ENCODE measurements around the gene ZBTB20.

The ZBTB20 gene

DNA sequence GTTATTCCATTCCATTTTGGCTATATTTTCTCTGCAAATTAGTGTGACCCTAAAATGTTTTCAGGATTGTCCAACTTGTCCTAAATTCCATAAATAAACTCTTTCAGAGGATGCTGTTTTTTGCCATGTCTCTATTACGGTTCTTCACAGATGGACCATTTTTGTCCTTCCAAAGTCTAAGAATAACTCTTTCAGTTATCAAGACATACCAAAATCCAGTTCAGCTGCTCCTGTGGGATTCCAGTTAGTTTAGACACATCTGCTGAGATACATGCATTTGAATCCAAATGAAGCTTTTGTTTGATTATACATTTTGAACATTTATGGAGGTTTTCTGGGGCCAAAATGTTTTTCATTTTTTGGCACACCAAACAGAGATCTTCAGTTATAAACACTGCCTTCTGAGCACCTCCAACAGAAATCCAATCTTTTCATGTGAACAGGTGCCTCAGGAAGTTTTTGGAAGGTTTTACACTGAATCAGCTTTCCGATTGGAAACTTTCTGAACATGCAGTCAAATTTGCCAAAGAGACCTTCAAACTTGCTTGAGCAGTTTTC is 772.6 kb downstream of the ZBTB20 start:
- H3K4me2 ChIP-seq (ENCODE audit: low read depth, low read length, poor library complexity, severe bottlenecking): no peak overlapping the region
- no peaks in the 10 kb centered on the region for H3K9me2 ChIP-seq (replicated peaks; ENCODE audit: insufficient read depth, low read length)
- no peak overlapping the region for H3K9ac ChIP-seq (ENCODE audit: low read length)
- H2AFZ ChIP-seq (ENCODE audit: low read depth, low read length, severe bottlenecking): no peak overlapping the region
- H4K20me1 ChIP-seq (ENCODE audit: low read depth, low read length): no peaks in the 10 kb centered on the region
- no peaks in the 10 kb centered on the region for H3K9me3 ChIP-seq (ENCODE audit: insufficient read depth, low read length)
- TF ChIP-seq, protein P1, sequence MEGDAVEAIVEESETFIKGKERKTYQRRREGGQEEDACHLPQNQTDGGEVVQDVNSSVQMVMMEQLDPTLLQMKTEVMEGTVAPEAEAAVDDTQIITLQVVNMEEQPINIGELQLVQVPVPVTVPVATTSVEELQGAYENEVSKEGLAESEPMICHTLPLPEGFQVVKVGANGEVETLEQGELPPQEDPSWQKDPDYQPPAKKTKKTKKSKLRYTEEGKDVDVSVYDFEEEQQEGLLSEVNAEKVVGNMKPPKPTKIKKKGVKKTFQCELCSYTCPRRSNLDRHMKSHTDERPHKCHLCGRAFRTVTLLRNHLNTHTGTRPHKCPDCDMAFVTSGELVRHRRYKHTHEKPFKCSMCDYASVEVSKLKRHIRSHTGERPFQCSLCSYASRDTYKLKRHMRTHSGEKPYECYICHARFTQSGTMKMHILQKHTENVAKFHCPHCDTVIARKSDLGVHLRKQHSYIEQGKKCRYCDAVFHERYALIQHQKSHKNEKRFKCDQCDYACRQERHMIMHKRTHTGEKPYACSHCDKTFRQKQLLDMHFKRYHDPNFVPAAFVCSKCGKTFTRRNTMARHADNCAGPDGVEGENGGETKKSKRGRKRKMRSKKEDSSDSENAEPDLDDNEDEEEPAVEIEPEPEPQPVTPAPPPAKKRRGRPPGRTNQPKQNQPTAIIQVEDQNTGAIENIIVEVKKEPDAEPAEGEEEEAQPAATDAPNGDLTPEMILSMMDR (IDR thresholded peaks at IDR 0.05; ENCODE audit: insufficient read depth, low read length, poor library complexity, severe bottlenecking): no peak
- TF ChIP-seq EZH2phosphoT487 (conservative IDR thresholded peaks at IDR 0.05; ENCODE audit: low read length): no peak
- H3K27me3 ChIP-seq (ENCODE audit: low read length): no peaks in the 10 kb centered on the region
- H3K79me2 ChIP-seq (ENCODE audit: insufficient read depth, low read length): no peaks in the 10 kb centered on the region
- H3K36me3 ChIP-seq (ENCODE audit: low read length): no peaks in the 10 kb centered on the region
- H3K27ac ChIP-seq (ENCODE audit: low read depth, low read length): no peak overlapping the region
- no peak overlapping the region for H3K4me3 ChIP-seq (ENCODE audit: insufficient read depth, low read length, poor library complexity, severe bottlenecking)
- H3F3A ChIP-seq (ENCODE audit: insufficient read depth): no peaks in the 10 kb centered on the region

DNA sequence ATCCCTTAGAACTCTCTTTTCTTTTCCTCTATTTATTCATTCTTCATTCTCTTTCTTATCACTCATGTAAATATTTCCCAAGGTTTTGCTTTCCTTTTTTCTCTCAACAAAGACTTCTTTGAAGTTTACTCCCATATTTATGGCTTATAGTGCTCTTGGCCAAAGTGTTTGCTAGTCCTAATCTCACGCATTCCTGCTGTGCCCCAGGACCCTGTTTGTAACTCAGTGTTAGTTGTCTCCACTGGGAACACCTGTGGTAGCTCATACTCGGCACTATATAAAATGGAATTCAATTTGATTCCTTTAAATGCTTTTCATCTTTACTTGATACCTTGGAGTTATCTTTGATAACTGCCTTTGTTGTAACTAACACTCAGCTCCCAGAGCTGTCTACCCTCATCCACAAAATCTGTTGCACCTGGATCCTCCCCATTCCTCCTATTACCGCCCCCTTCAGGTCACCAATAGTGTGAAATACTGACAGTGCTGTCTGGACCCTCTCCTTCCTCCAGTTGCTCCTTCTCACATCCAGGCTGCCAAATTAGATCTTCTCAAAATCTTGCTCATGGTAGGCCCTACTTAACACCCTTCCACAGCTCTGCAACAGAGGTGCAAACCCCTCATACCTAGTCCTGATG is 776.4 kb downstream of the ZBTB20 start:
- no peak overlapping the region for H3K9ac ChIP-seq (ENCODE audit: low read length)
- no peaks in the 10 kb centered on the region for H3K79me2 ChIP-seq (ENCODE audit: insufficient read depth, low read length)
- H3K9me2 ChIP-seq (replicated peaks; ENCODE audit: insufficient read depth, low read length): no peaks in the 10 kb centered on the region
- no peaks in the 10 kb centered on the region for H3K36me3 ChIP-seq (ENCODE audit: low read length)
- no peaks in the 10 kb centered on the region for H3F3A ChIP-seq (ENCODE audit: insufficient read depth)
- no peak overlapping the region for H3K4me2 ChIP-seq (ENCODE audit: low read depth, low read length, poor library complexity, severe bottlenecking)
- no peaks in the 10 kb centered on the region for H4K20me1 ChIP-seq (ENCODE audit: low read depth, low read length)
- no peaks in the 10 kb centered on the region for H3K9me3 ChIP-seq (ENCODE audit: insufficient read depth, low read length)
- no peak overlapping the region for H3K4me3 ChIP-seq (ENCODE audit: insufficient read depth, low read length, poor library complexity, severe bottlenecking)
- H3K27me3 ChIP-seq (ENCODE audit: low read length): no peaks in the 10 kb centered on the region
- TF ChIP-seq, protein P1 (IDR thresholded peaks at IDR 0.05; ENCODE audit: insufficient read depth, low read length, poor library complexity, severe bottlenecking): peak; percentile 15
- no peak for TF ChIP-seq EZH2phosphoT487 (conservative IDR thresholded peaks at IDR 0.05; ENCODE audit: low read length)
- no peak overlapping the region for H3K27ac ChIP-seq (ENCODE audit: low read depth, low read length)
- no peak overlapping the region for H2AFZ ChIP-seq (ENCODE audit: low read depth, low read length, severe bottlenecking)

DNA sequence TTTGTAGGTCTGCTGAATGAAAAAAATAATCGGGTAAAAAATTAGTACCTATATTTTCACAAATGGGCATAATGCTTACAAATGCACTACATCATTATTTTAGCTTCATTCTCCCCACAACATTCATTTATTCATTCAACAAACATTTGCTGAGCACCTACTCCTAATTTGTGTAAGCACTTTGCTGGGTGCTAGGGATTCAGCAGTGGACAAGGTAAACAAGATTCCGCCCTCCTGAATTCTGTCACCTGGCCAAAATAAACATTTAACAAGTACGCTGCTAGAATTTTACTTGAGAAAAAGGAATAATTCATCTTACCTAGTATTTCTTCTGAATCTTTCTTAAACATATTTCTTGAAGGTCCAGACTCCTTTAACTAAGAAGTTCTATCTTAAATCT is 781.2 kb downstream of the ZBTB20 start:
- Histone ChIP-seq H3K27ac (ENCODE audit: low read depth, low read length) (no peak overlapping the region), H3K9me2 (replicated peaks; ENCODE audit: insufficient read depth, low read length) (no peaks in the 10 kb centered on the region), H3K27me3 (ENCODE audit: low read length) (no peaks in the 10 kb centered on the region), H3K36me3 (ENCODE audit: low read length) (no peaks in the 10 kb centered on the region), H3F3A (ENCODE audit: insufficient read depth) (no peaks in the 10 kb centered on the region), H2AFZ (ENCODE audit: low read depth, low read length, severe bottlenecking) (no peak overlapping the region), H3K9ac (ENCODE audit: low read length) (no peak overlapping the region), H4K20me1 (ENCODE audit: low read depth, low read length) (no peaks in the 10 kb centered on the region), H3K4me3 (ENCODE audit: insufficient read depth, low read length, poor library complexity, severe bottlenecking) (no peak overlapping the region), H3K9me3 (ENCODE audit: insufficient read depth, low read length) (no peaks in the 10 kb centered on the region), H3K79me2 (ENCODE audit: insufficient read depth, low read length) (no peaks in the 10 kb centered on the region), H3K4me2 (ENCODE audit: low read depth, low read length, poor library complexity, severe bottlenecking) (no peak overlapping the region)
- TF ChIP-seq, protein P1 (IDR thresholded peaks at IDR 0.05; ENCODE audit: insufficient read depth, low read length, poor library complexity, severe bottlenecking): no peak
- no peak for TF ChIP-seq EZH2phosphoT487 (conservative IDR thresholded peaks at IDR 0.05; ENCODE audit: low read length)

Data from SU-DHL-6 (cell line).